ENCODE data around the gene EFCAB12. TPM values are rescaled to one million over a fixed set of nuclear protein-coding genes. Genes with fewer than 3 reads are reported as not detected.

Gene EFCAB12
- total RNA-seq, 1 donor from 2014 or later, result 0.14 TPM

DNA sequence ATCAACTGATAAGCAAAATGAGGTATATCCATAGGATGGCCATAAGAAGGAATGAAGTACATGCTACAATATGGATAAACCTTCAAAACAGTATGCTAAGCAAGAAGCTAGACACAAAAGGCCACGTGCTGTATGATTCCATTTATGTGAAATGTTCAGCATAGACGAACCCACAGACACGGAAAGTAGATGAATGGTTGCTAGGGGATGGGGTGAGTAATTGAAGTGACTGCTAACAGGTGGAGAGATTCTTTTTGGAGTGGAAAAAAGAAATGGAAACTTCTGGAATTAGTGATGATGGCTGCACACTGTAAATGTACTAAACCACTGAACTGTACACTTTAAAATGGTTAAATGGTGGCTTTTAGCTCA, 630 bp upstream of the EFCAB12 start:
- H3K79me2 ChIP-seq (ENCODE audit: insufficient read depth, low read length), result no peaks in the 10 kb centered on the region
- peak overlapping the region; percentile 30 for H3K27ac Mint-ChIP-seq (ENCODE audit: unreplicated experiment)
- H3K9ac ChIP-seq (ENCODE audit: low read length), result peak overlapping the region; percentile 74
- peak overlapping the region; percentile 58 for H3K27ac ChIP-seq (ENCODE audit: low read depth, low read length)
- H2AFZ ChIP-seq (ENCODE audit: low read depth, low read length), result peak overlapping the region; percentile 96
- no peaks in the 10 kb centered on the region for H4K20me1 ChIP-seq (ENCODE audit: insufficient read depth, low read length)
- peaks cover 4% of the 10 kb centered on the region for H3K36me3 Mint-ChIP-seq (ENCODE audit: low read depth, unreplicated experiment)
- DNase-seq (ENCODE audit: low read depth) (peak; percentile 46), FAIRE-seq (no peak)
- no peaks in the 10 kb centered on the region for H3K9me3 ChIP-seq (ENCODE audit: insufficient read depth, low read depth, low read length)
- peaks cover 10% of the 10 kb centered on the region for H3K4me1 Mint-ChIP-seq (ENCODE audit: low read depth, unreplicated experiment)
- H3K4me1 ChIP-seq (ENCODE audit: insufficient read depth, low read length), result peaks cover 14% of the 10 kb centered on the region
- H3K4me3 ChIP-seq (ENCODE audit: insufficient read depth, low read depth, low read length), result peak overlapping the region; percentile 76
- H3K9me3 Mint-ChIP-seq (ENCODE audit: unreplicated experiment), result no peaks in the 10 kb centered on the region
- peak overlapping the region; percentile 89 for H3K4me3 Mint-ChIP-seq (ENCODE audit: unreplicated experiment)
- H3K36me3 ChIP-seq (ENCODE audit: insufficient read depth, low read length), result peaks cover 22% of the 10 kb centered on the region
- H3K4me2 ChIP-seq (ENCODE audit: low read length), result peak overlapping the region; percentile 100
- peaks cover 2% of the 10 kb centered on the region for H3K27me3 Mint-ChIP-seq (ENCODE audit: low read depth, unreplicated experiment)
- TF ChIP-seq, protein P1, sequence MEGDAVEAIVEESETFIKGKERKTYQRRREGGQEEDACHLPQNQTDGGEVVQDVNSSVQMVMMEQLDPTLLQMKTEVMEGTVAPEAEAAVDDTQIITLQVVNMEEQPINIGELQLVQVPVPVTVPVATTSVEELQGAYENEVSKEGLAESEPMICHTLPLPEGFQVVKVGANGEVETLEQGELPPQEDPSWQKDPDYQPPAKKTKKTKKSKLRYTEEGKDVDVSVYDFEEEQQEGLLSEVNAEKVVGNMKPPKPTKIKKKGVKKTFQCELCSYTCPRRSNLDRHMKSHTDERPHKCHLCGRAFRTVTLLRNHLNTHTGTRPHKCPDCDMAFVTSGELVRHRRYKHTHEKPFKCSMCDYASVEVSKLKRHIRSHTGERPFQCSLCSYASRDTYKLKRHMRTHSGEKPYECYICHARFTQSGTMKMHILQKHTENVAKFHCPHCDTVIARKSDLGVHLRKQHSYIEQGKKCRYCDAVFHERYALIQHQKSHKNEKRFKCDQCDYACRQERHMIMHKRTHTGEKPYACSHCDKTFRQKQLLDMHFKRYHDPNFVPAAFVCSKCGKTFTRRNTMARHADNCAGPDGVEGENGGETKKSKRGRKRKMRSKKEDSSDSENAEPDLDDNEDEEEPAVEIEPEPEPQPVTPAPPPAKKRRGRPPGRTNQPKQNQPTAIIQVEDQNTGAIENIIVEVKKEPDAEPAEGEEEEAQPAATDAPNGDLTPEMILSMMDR (IDR thresholded peaks at IDR 0.05; ENCODE audit: insufficient read depth, low read depth, low read length), result no peak
- TF ChIP-seq EZH2 (IDR thresholded peaks at IDR 0.05; ENCODE audit: insufficient read depth, low read length), result no peak
- peaks cover 6% of the 10 kb centered on the region for H3K27me3 ChIP-seq (ENCODE audit: insufficient read depth, low read length)

- Histone ChIP-seq H4K20me1 (ENCODE audit: insufficient read depth, low read length) (no peaks in the 10 kb centered on the region), H3K27ac (ENCODE audit: low read depth, low read length) (no peak overlapping the region), H3K27me3 (ENCODE audit: insufficient read depth, low read length) (peaks cover 6% of the 10 kb centered on the region), H3K9me3 (ENCODE audit: insufficient read depth, low read depth, low read length) (no peaks in the 10 kb centered on the region), H3K9ac (ENCODE audit: low read length) (peak overlapping the region; percentile 60), H3K4me3 (ENCODE audit: insufficient read depth, low read depth, low read length) (peak overlapping the region; percentile 76), H3K36me3 (ENCODE audit: insufficient read depth, low read length) (peaks cover 15% of the 10 kb centered on the region), H2AFZ (ENCODE audit: low read depth, low read length) (peak overlapping the region; percentile 96), H3K4me2 (ENCODE audit: low read length) (peak overlapping the region; percentile 100), H3K4me1 (ENCODE audit: insufficient read depth, low read length) (peaks cover 14% of the 10 kb centered on the region), H3K79me2 (ENCODE audit: insufficient read depth, low read length) (no peaks in the 10 kb centered on the region)
- H3K27me3 Mint-ChIP-seq (ENCODE audit: low read depth, unreplicated experiment), result peaks cover 2% of the 10 kb centered on the region
- H3K4me1 Mint-ChIP-seq (ENCODE audit: low read depth, unreplicated experiment), result peaks cover 15% of the 10 kb centered on the region
- TF ChIP-seq, protein P1 (IDR thresholded peaks at IDR 0.05; ENCODE audit: insufficient read depth, low read depth, low read length), result no peak
- TF ChIP-seq EZH2 (IDR thresholded peaks at IDR 0.05; ENCODE audit: insufficient read depth, low read length), result no peak
- peak overlapping the region; percentile 89 for H3K4me3 Mint-ChIP-seq (ENCODE audit: unreplicated experiment)
- no peaks in the 10 kb centered on the region for H3K9me3 Mint-ChIP-seq (ENCODE audit: unreplicated experiment)
- H3K27ac Mint-ChIP-seq (ENCODE audit: unreplicated experiment), result no peak overlapping the region
- FAIRE-seq (no peak), DNase-seq (ENCODE audit: low read depth) (no peak)
- peaks cover 4% of the 10 kb centered on the region for H3K36me3 Mint-ChIP-seq (ENCODE audit: low read depth, unreplicated experiment)
Observed at GRCh38 chr3:129428007-129428375, 445 bp downstream of the EFCAB12 start.

GRCh38 chr3:129425619-129426018, 2.8 kb downstream of the EFCAB12 start:
- DNase-seq (ENCODE audit: low read depth) (no peak), FAIRE-seq (no peak)
- Histone ChIP-seq H3K4me2 (ENCODE audit: low read length) (no peak overlapping the region), H3K9me3 (ENCODE audit: insufficient read depth, low read depth, low read length) (no peaks in the 10 kb centered on the region), H3K27me3 (ENCODE audit: insufficient read depth, low read length) (peaks cover 6% of the 10 kb centered on the region), H2AFZ (ENCODE audit: low read depth, low read length) (no peak overlapping the region), H3K9ac (ENCODE audit: low read length) (no peak overlapping the region), H3K4me1 (ENCODE audit: insufficient read depth, low read length) (peaks cover 10% of the 10 kb centered on the region), H3K4me3 (ENCODE audit: insufficient read depth, low read depth, low read length) (no peak overlapping the region), H3K27ac (ENCODE audit: low read depth, low read length) (no peak overlapping the region), H4K20me1 (ENCODE audit: insufficient read depth, low read length) (no peaks in the 10 kb centered on the region), H3K79me2 (ENCODE audit: insufficient read depth, low read length) (no peaks in the 10 kb centered on the region), H3K36me3 (ENCODE audit: insufficient read depth, low read length) (no peaks in the 10 kb centered on the region)
- Mint-ChIP-seq H3K4me1 (ENCODE audit: low read depth, unreplicated experiment) (peaks cover 15% of the 10 kb centered on the region), H3K27ac (ENCODE audit: unreplicated experiment) (no peak overlapping the region), H3K27me3 (ENCODE audit: low read depth, unreplicated experiment) (peaks cover 5% of the 10 kb centered on the region), H3K9me3 (ENCODE audit: unreplicated experiment) (no peaks in the 10 kb centered on the region), H3K36me3 (ENCODE audit: low read depth, unreplicated experiment) (no peaks in the 10 kb centered on the region), H3K4me3 (ENCODE audit: unreplicated experiment) (no peak overlapping the region)
- TF ChIP-seq EZH2 (IDR thresholded peaks at IDR 0.05; ENCODE audit: insufficient read depth, low read length), result no peak
- TF ChIP-seq, protein P1 (IDR thresholded peaks at IDR 0.05; ENCODE audit: insufficient read depth, low read depth, low read length), result no peak

All from astrocyte (in vitro differentiated cells and primary cell).